HEK293 (cell line): ENCODE results near the gene NECTIN1.

Experiments used
- CTCF ChIA-PET: fragments of 350-600 bp; formaldehyde crosslinking; extraction: SDS; loops from one replicate; lab custom pipeline; 2021; ENCODE audit warnings: antibody characterized with exemption; lab: Yijun Ruan, JAX
- POLR2A ChIA-PET: fragments of 300-600 bp; formaldehyde crosslinking; extraction: SDS; loops from one replicate; lab custom pipeline; 2020; ENCODE audit warnings: antibody characterized with exemption, inconsistent platforms; lab: Yijun Ruan, JAX
- H3K27ac ChIP-seq: fragments of 200-500 bp; sonication (Bioruptor generic); 2 replicates; pipeline ENCODE4 v1.5.1; 2014; ENCODE audit warnings: low read depth, low read length, control low read depth, inconsistent platforms; ENCODE audit errors: extremely low read depth
- H3K36me3 ChIP-seq, 2 experiments: fragments of 200-500 bp in 1 of 2; sonication (Bioruptor generic) in 1 of 2; 1 replicate in 1 of 2; 2 replicates in 1 of 2; pipeline ENCODE4 v1.5.1; 2014 to 2017; ENCODE audit warnings: inconsistent platforms in 2 of 2, low read length in 2 of 2; ENCODE audit not compliant: control insufficient read depth in 2 of 2, insufficient read depth in 1 of 2
- H3K4me1 ChIP-seq: fragments of 200-500 bp; sonication (Bioruptor generic); 2 replicates; pipeline ENCODE4 v1.5.1; 2014; ENCODE audit warnings: mild to moderate bottlenecking, low read length, inconsistent platforms; ENCODE audit not compliant: control insufficient read depth, insufficient read depth
- H3K4me3 ChIP-seq: 2 replicates; pipeline ENCODE4 v1.5.1; 2011; ENCODE audit warnings: low read depth, mild to moderate bottlenecking, control low read depth, low read length, moderate library complexity
- H3K9me3 ChIP-seq: fragments of 200-500 bp; sonication (Bioruptor generic); 2 replicates; pipeline ENCODE4 v1.5.1; 2014; ENCODE audit warnings: low read depth, low read length, inconsistent platforms; ENCODE audit not compliant: control insufficient read depth, insufficient read depth
- EGR2 ChIP-seq: fragments of 450-650 bp; formaldehyde crosslinking; IDR thresholded peaks from 2 replicates; pipeline ENCODE4 v1.5.1; 2016; ENCODE audit warnings: low read depth, missing biosample characterization, missing genetic modification characterization
- MEIS1 ChIP-seq: sonication (generic); formaldehyde crosslinking; IDR thresholded peaks from 2 replicates; pipeline ENCODE4 v1.8.1; 2022; ENCODE audit warnings: missing genetic modification reagents, mild to moderate bottlenecking, borderline replicate concordance
- PRDM4 ChIP-seq: fragments of 450-650 bp; formaldehyde crosslinking; IDR thresholded peaks from 2 replicates; pipeline ENCODE4 v1.5.1; 2017; ENCODE audit warnings: missing biosample characterization, missing genetic modification characterization
- TRIM28 ChIP-seq: IDR thresholded peaks from 2 replicates; pipeline ENCODE4 v1.6.1; 2011; ENCODE audit warnings: low read length, control low read depth, borderline replicate concordance
- ZBTB11 ChIP-seq: fragments of 450-650 bp; formaldehyde crosslinking; conservative IDR thresholded peaks from 2 replicates; pipeline ENCODE4 v1.5.1; 2016; ENCODE audit warnings: low read depth, missing biosample characterization, missing genetic modification characterization
- ZBTB48 ChIP-seq: fragments of 450-650 bp; formaldehyde crosslinking; IDR thresholded peaks from 2 replicates; pipeline ENCODE4 v1.5.1; 2016; ENCODE audit warnings: missing biosample characterization, missing genetic modification characterization
- ZFHX2 ChIP-seq: fragments of 450-650 bp; formaldehyde crosslinking; conservative IDR thresholded peaks from 2 replicates; pipeline ENCODE4 v1.5.1; 2016; ENCODE audit warnings: missing biosample characterization, missing genetic modification characterization
- ZNF114 ChIP-seq: fragments of 450-650 bp; formaldehyde crosslinking; IDR thresholded peaks from 2 replicates; pipeline ENCODE4 v1.5.0; 2017; ENCODE audit warnings: missing biosample characterization, missing genetic modification characterization
- ZNF19 ChIP-seq: fragments of 450-650 bp; formaldehyde crosslinking; IDR thresholded peaks from 2 replicates; pipeline ENCODE4; 2016; ENCODE audit warnings: missing biosample characterization, missing genetic modification characterization, low read depth
- ZNF248 ChIP-seq: fragments of 450-650 bp; formaldehyde crosslinking; IDR thresholded peaks from 2 replicates; pipeline ENCODE4 v1.5.1; 2017; ENCODE audit warnings: missing biosample characterization, missing genetic modification characterization
- ZNF280D ChIP-seq: fragments of 450-650 bp; formaldehyde crosslinking; IDR thresholded peaks from 2 replicates; pipeline ENCODE4 v1.5.1; 2016; ENCODE audit warnings: missing biosample characterization, missing genetic modification characterization
- ZNF37A ChIP-seq: fragments of 450-650 bp; IDR thresholded peaks from 2 replicates; pipeline ENCODE4 v1.5.1; 2018; ENCODE audit warnings: missing biosample characterization, missing genetic modification characterization
- ZNF501 ChIP-seq: fragments of 450-650 bp; formaldehyde crosslinking; IDR thresholded peaks from 2 replicates; pipeline ENCODE4 v1.5.1; 2016; ENCODE audit warnings: missing biosample characterization, missing genetic modification characterization
- ZNF639 ChIP-seq: fragments of 450-650 bp; formaldehyde crosslinking; IDR thresholded peaks from 2 replicates; pipeline ENCODE4 v1.5.1; 2016; ENCODE audit warnings: missing biosample characterization, missing genetic modification characterization

Gene NECTIN1

GRCh38 chr11:119664063-119664572, 64.9 kb downstream of the NECTIN1 start:
- Histone ChIP-seq H3K27ac (no peak overlapping the region), H3K9me3 (no peaks in the 10 kb centered on the region), H3K4me1 (no peaks in the 10 kb centered on the region), H3K36me3 (peaks cover 0 to 8% of the 10 kb centered on the region in 2 experiments; a peak in 1 of 3 replicates), H3K4me3 (no peak overlapping the region)
- CTCF ChIA-PET: interaction anchor here (5.1 kb wide), 1 partner anchor 444 kb away, joined by 40 read pairs; no protein-coding TSS in a partner anchor
- POLR2A ChIA-PET: no interaction called here
- TF ChIP-seq EGR2 (tag by site-specific recombination) (peak; percentile 82), ZBTB11 (tag by site-specific recombination) (no peak), ZFHX2 (tag by site-specific recombination) (peak; percentile 88), ZNF114 (tag by site-specific recombination) (no peak), ZNF37A (tag by site-specific recombination) (no peak), ZBTB48 (no peak)

- Histone ChIP-seq H3K27ac (no peak overlapping the region), H3K4me1 (no peaks in the 10 kb centered on the region)
- POLR2A ChIA-PET: no interaction called here
- TF ChIP-seq ZNF501 (tag by site-specific recombination) (no peak), MEIS1 (CRISPR knock-in tag) (no peak), PRDM4 (no peak), ZNF248 (tag by site-specific recombination) (no peak), ZNF280D (tag by site-specific recombination) (no peak), ZNF639 (tag by site-specific recombination) (no peak), ZNF19 (no peak), TRIM28 (no peak)
- TF ChIP-seq, all 188 proteins: peak for 0
- H3K36me3 ChIP-seq: peaks cover 0 to 8% of the 10 kb centered on the region in 2 experiments; a peak in 1 of 3 replicates
- CTCF ChIA-PET: interaction anchor here (5.1 kb wide), 1 partner anchor 445 kb away, joined by 40 read pairs; no protein-coding TSS in a partner anchor
- no peak overlapping the region for H3K4me3 ChIP-seq
- H3K9me3 ChIP-seq: no peaks in the 10 kb centered on the region
Observed at GRCh38 chr11:119663279-119663678, 65.7 kb downstream of the NECTIN1 start.
